Stimulated activated memory B cell treated with anti-CD40 and anti-IgM and Interleukin-4, amounts not matched to agents 10 μg/mL and 1 μg/mL and 100 μg/mL, for 72 hours (primary cell): Measurements from ENCODE around the gene CCDC28B.
A peak's percentile ranks its signal among the peaks of the same experiment; 100 is the strongest.
"Not testable (repeated sequence)": the region's sequence is repeated elsewhere in the genome, so short reads cannot be mapped to it uniquely, and the experiment has no call there.

Experiments used
- ATAC-seq: fragments of 150-1000 bp; cut with Tn5 transposase; 2 replicates; pipeline ENCODE4 v1.10.0; 2021
- H3K27ac Mint-ChIP-seq: one replicate; pipeline ENCODE4 v1.8.0; 2022; ENCODE audit warnings: mild to moderate bottlenecking, mixed read lengths
- H3K27me3 Mint-ChIP-seq: one replicate; pipeline ENCODE4 v1.8.0; 2022; ENCODE audit warnings: mixed read lengths
- H3K36me3 Mint-ChIP-seq: one replicate; pipeline ENCODE4 v1.8.0; 2022; ENCODE audit warnings: mixed read lengths
- H3K4me1 Mint-ChIP-seq: one replicate; pipeline ENCODE4 v1.8.0; 2022; ENCODE audit warnings: mixed read lengths
- H3K4me3 Mint-ChIP-seq: one replicate; pipeline ENCODE4 v1.8.0; 2022; ENCODE audit warnings: mild to moderate bottlenecking, moderate library complexity, mixed read lengths
- H3K9me3 Mint-ChIP-seq: one replicate; pipeline ENCODE4 v1.8.0; 2022; ENCODE audit warnings: mixed read lengths

CCDC28B gene

GRCh38 chr1:32200226-32201010 lies at the start of gene CCDC28B:
CCDC28B (plus strand) TSS chr1:32200595; CDS start chr1:32201936, 1,341 bp downstream.
- H3K27ac Mint-ChIP-seq = peak within 1 kb of the TSS; percentile 91
- H3K36me3 Mint-ChIP-seq = peaks cover 46% of the 10 kb centered on the region
- peak; percentile 71 for ATAC-seq
- no peaks in the 10 kb centered on the region for H3K27me3 Mint-ChIP-seq
- peak within 1 kb of the TSS; percentile 92 for H3K4me3 Mint-ChIP-seq
- no peaks in the 10 kb centered on the region for H3K9me3 Mint-ChIP-seq
- H3K4me1 Mint-ChIP-seq = peaks cover 82% of the 10 kb centered on the region

- Mint-ChIP-seq H3K4me3 (no peak overlapping the region), H3K9me3 (peaks cover 3% of the 10 kb centered on the region), H3K27me3 (no peaks in the 10 kb centered on the region), H3K27ac (no peak overlapping the region), H3K4me1 (peaks cover 31% of the 10 kb centered on the region), H3K36me3 (peaks cover 45% of the 10 kb centered on the region)
- ATAC-seq = no peak
These were observed 49.5 kb upstream of the CCDC28B start for GRCh38 chr1:32150847-32151246.

GRCh38 chr1:32151319-32151787 lies 49.0 kb upstream of the CCDC28B start:
- no peak overlapping the region for H3K27ac Mint-ChIP-seq

GRCh38 chr1:32159189-32159588 lies 41.2 kb upstream of the CCDC28B start:
- H3K4me1 Mint-ChIP-seq = peaks cover 6% of the 10 kb centered on the region
- H3K27ac Mint-ChIP-seq = peak overlapping the region; percentile 17
- peaks cover 46% of the 10 kb centered on the region for H3K36me3 Mint-ChIP-seq
- H3K27me3 Mint-ChIP-seq = no peaks in the 10 kb centered on the region
- ATAC-seq = peak; percentile 81
- no peaks in the 10 kb centered on the region for H3K9me3 Mint-ChIP-seq
- no peak overlapping the region for H3K4me3 Mint-ChIP-seq

More at GRCh38 chr1:32151319-32151787, 49.0 kb upstream of the CCDC28B start:
- Mint-ChIP-seq H3K27me3 (no peaks in the 10 kb centered on the region), H3K9me3 (peaks cover 3% of the 10 kb centered on the region), H3K36me3 (peaks cover 50% of the 10 kb centered on the region), H3K4me1 (peaks cover 30% of the 10 kb centered on the region), H3K4me3 (no peak overlapping the region)
- ATAC-seq = no peak

GRCh38 chr1:32163405-32163804 lies 37.0 kb upstream of the CCDC28B start:
- Mint-ChIP-seq H3K36me3 (peaks cover 48% of the 10 kb centered on the region), H3K4me3 (no peak overlapping the region), H3K27ac (no peak overlapping the region), H3K27me3 (no peaks in the 10 kb centered on the region), H3K9me3 (no peaks in the 10 kb centered on the region), H3K4me1 (no peaks in the 10 kb centered on the region)
- ATAC-seq = no peak

- not testable (repeated sequence) for H3K9me3 Mint-ChIP-seq, H3K27me3 Mint-ChIP-seq
- H3K36me3 Mint-ChIP-seq = peaks cover 58% of the 10 kb centered on the region
These were observed 34.8 kb upstream of the CCDC28B start for GRCh38 chr1:32165633-32166032.

GRCh38 chr1:32170991-32171390 lies 29.4 kb upstream of the CCDC28B start:
- Mint-ChIP-seq H3K9me3 (no peaks in the 10 kb centered on the region), H3K36me3 (peaks cover 68% of the 10 kb centered on the region), H3K27me3 (no peaks in the 10 kb centered on the region), H3K27ac (no peak overlapping the region), H3K4me1 (no peaks in the 10 kb centered on the region), H3K4me3 (no peak overlapping the region)
- no peak for ATAC-seq

More at GRCh38 chr1:32165633-32166032, 34.8 kb upstream of the CCDC28B start:
- not testable (repeated sequence) for ATAC-seq, H3K4me3 Mint-ChIP-seq, H3K27ac Mint-ChIP-seq, H3K4me1 Mint-ChIP-seq

GRCh38 chr1:32172621-32173245 lies 27.7 kb upstream of the CCDC28B start:
- Mint-ChIP-seq H3K27ac (no peak overlapping the region), H3K27me3 (no peaks in the 10 kb centered on the region), H3K9me3 (no peaks in the 10 kb centered on the region), H3K36me3 (peaks cover 56% of the 10 kb centered on the region), H3K4me3 (no peak overlapping the region), H3K4me1 (no peaks in the 10 kb centered on the region)
- ATAC-seq = no peak

- peaks cover 36% of the 10 kb centered on the region for H3K4me1 Mint-ChIP-seq
- peaks cover 38% of the 10 kb centered on the region for H3K36me3 Mint-ChIP-seq
- H3K27me3 Mint-ChIP-seq = no peaks in the 10 kb centered on the region
- no peaks in the 10 kb centered on the region for H3K9me3 Mint-ChIP-seq
- no peak for ATAC-seq
- peak overlapping the region; percentile 97 for H3K4me3 Mint-ChIP-seq
- H3K27ac Mint-ChIP-seq = peak overlapping the region; percentile 99
These were observed 21.8 kb upstream of the CCDC28B start for GRCh38 chr1:32178380-32179192.

GRCh38 chr1:32179193-32179442 lies 21.3 kb upstream of the CCDC28B start:
- Mint-ChIP-seq H3K27me3 (no peaks in the 10 kb centered on the region), H3K4me3 (peak overlapping the region; percentile 97), H3K9me3 (no peaks in the 10 kb centered on the region), H3K36me3 (peaks cover 37% of the 10 kb centered on the region), H3K27ac (peak overlapping the region; percentile 99), H3K4me1 (peaks cover 40% of the 10 kb centered on the region)
- no peak for ATAC-seq

- Mint-ChIP-seq H3K36me3 (peaks cover 37% of the 10 kb centered on the region), H3K27me3 (no peaks in the 10 kb centered on the region), H3K4me1 (peaks cover 45% of the 10 kb centered on the region), H3K27ac (peak within 1 kb of the TSS; percentile 99), H3K9me3 (no peaks in the 10 kb centered on the region), H3K4me3 (peak within 1 kb of the TSS; percentile 97)
- peak; percentile 96 for ATAC-seq
These were observed 20.8 kb upstream of the CCDC28B start, which contains the start of gene TXLNA for GRCh38 chr1:32179443-32180185. TXLNA (plus strand) TSS chr1:32179675; CDS start chr1:32180346, 671 bp downstream.

- Mint-ChIP-seq H3K36me3 (peaks cover 42% of the 10 kb centered on the region), H3K9me3 (no peaks in the 10 kb centered on the region), H3K4me3 (peak overlapping the region; percentile 97), H3K27me3 (no peaks in the 10 kb centered on the region), H3K27ac (peak overlapping the region; percentile 99), H3K4me1 (peaks cover 49% of the 10 kb centered on the region)
- ATAC-seq = peak; percentile 46
These were observed 20.0 kb upstream of the CCDC28B start for GRCh38 chr1:32180186-32181060.

GRCh38 chr1:32181065-32181464 lies 19.3 kb upstream of the CCDC28B start:
- H3K4me3 Mint-ChIP-seq = peak overlapping the region; percentile 97

GRCh38 chr1:32181563-32181962 lies 18.8 kb upstream of the CCDC28B start:
- Mint-ChIP-seq H3K36me3 (peaks cover 51% of the 10 kb centered on the region), H3K4me1 (peaks cover 58% of the 10 kb centered on the region), H3K4me3 (peak overlapping the region; percentile 97), H3K9me3 (no peaks in the 10 kb centered on the region), H3K27me3 (no peaks in the 10 kb centered on the region), H3K27ac (peak overlapping the region; percentile 99)
- ATAC-seq = no peak

More at GRCh38 chr1:32181065-32181464, 19.3 kb upstream of the CCDC28B start:
- peaks cover 46% of the 10 kb centered on the region for H3K36me3 Mint-ChIP-seq
- H3K4me1 Mint-ChIP-seq = peaks cover 53% of the 10 kb centered on the region
- H3K9me3 Mint-ChIP-seq = no peaks in the 10 kb centered on the region
- no peaks in the 10 kb centered on the region for H3K27me3 Mint-ChIP-seq
- ATAC-seq = no peak
- peak overlapping the region; percentile 99 for H3K27ac Mint-ChIP-seq
